Measurements from ENCODE around the gene CTF1. TPM values are rescaled to one million over a fixed set of nuclear protein-coding genes. Genes with fewer than 3 reads are reported as not detected.

The CTF1 gene
- total RNA-seq, 1 donor from 2014 or later: 4.2 TPM

DNA sequence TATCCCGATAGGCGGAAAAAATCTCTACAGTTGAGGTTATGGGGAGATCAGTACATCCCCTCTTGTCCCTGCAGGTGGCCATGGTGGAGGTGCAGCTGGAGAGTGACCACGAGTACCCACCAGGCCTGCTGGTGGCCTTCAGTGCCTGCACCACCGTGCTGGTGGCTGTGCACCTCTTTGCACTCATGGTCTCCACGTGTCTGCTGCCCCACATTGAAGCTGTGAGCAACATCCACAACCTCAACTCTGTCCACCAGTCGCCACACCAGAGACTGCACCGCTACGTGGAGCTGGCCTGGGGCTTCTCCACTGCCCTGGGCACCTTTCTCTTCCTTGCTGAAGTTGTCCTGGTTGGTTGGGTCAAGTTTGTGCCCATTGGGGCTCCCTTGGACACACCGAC, 56.7 kb downstream of the CTF1 start:
- no peak for DNase-seq (ENCODE audit: low read depth)

MicroRNAs encoded within 50 kb of the gene (microRNA counts, 767-probe panel; counts per million panel counts)
- microRNA hsa-miR-762: not detected

Small RNA genes within 50 kb of the gene (microRNA-seq; reads per million reads assigned to microRNA genes)
- gene MIR4519 (not detected), gene MIR762 (not detected)

Other genes starting within 250 kb of the CTF1 start
- gene PRR14, start 245.7 kb upstream of the CTF1 start, total RNA-seq: 13.0 and 13.7 TPM in 2 replicates
- 24.6 and 25.1 TPM in 2 replicates for gene FBRS, start 238.2 kb upstream of the CTF1 start, total RNA-seq
- gene SRCAP, start 197.4 kb upstream of the CTF1 start, total RNA-seq: 13.9 TPM in 2 replicates
- 34.4 and 42.1 TPM in 2 replicates for gene PHKG2, start 148.2 kb upstream of the CTF1 start, total RNA-seq
- gene CFAP119, start 134.6 kb upstream of the CTF1 start, total RNA-seq: 3.9 and 4.1 TPM in 2 replicates
- gene RNF40, start 134.3 kb upstream of the CTF1 start, total RNA-seq: 67.8 and 69.5 TPM in 2 replicates
- gene ZNF629, start 109.4 kb upstream of the CTF1 start, total RNA-seq: 24.3 and 28.7 TPM in 2 replicates
- 25.4 and 35.4 TPM in 2 replicates for gene BCL7C, start 2.5 kb upstream of the CTF1 start, total RNA-seq
- 11.6 and 14.9 TPM in 2 replicates for gene FBXL19, start 27.0 kb downstream of the CTF1 start, total RNA-seq
- gene ORAI3, start 52.5 kb downstream of the CTF1 start, total RNA-seq: 53.9 and 60.0 TPM in 2 replicates
- gene SETD1A, start 61.1 kb downstream of the CTF1 start, total RNA-seq: 3.3 and 5.8 TPM in 2 replicates
- 98.3 and 128 TPM in 2 replicates for gene HSD3B7, start 88.6 kb downstream of the CTF1 start, total RNA-seq
- gene STX1B, start 114.0 kb downstream of the CTF1 start, total RNA-seq: 0.86 and 1.3 TPM in 2 replicates
- 47.3 and 51.0 TPM in 2 replicates for gene STX4, start 136.9 kb downstream of the CTF1 start, total RNA-seq
- 45.4 and 65.3 TPM in 2 replicates for gene ZNF668, start 177.6 kb downstream of the CTF1 start, total RNA-seq
- gene ZNF646, start 177.8 kb downstream of the CTF1 start, total RNA-seq: 17.6 and 29.6 TPM in 2 replicates
- 3.9 and 4.1 TPM in 2 replicates for gene PRSS53, start 192.3 kb downstream of the CTF1 start, total RNA-seq
- gene VKORC1, start 198.2 kb downstream of the CTF1 start, total RNA-seq: 143 and 171 TPM in 2 replicates
- 158 and 239 TPM in 2 replicates for gene BCKDK, start 211.8 kb downstream of the CTF1 start, total RNA-seq
- gene KAT8, start 221.1 kb downstream of the CTF1 start, total RNA-seq: 46.7 and 53.5 TPM in 2 replicates
- 0.08 TPM in 1 of 2 replicates, not detected in the other for gene PRSS8, start 239.1 kb downstream of the CTF1 start, total RNA-seq